Uterus (tissue), 2 donors: ENCODE data around the gene BAIAP2.

Source experiments
- POLR2A ChIP-seq, 2 donors: fragments of 450-650 bp; IDR thresholded peaks; one replicate each; pipeline ENCODE4 v1.6.1; 2016; ENCODE audit warnings: antibody characterized with exemption in 2 of 2, mild to moderate bottlenecking in 1 of 2, moderate library complexity in 1 of 2
- TF ChIP-seq, protein P1 (sequence below), 4 experiments: fragments of 200-600 bp in 2 of 4; fragments of 450-650 bp in 2 of 4; sonication (generic) in 2 of 4; IDR thresholded peaks; one replicate each; pipeline ENCODE4 v1.5.1; 2016 to 2019; ENCODE audit warnings: antibody characterized with exemption in 4 of 4, mild to moderate bottlenecking in 2 of 4, moderate library complexity in 1 of 4

DNA sequence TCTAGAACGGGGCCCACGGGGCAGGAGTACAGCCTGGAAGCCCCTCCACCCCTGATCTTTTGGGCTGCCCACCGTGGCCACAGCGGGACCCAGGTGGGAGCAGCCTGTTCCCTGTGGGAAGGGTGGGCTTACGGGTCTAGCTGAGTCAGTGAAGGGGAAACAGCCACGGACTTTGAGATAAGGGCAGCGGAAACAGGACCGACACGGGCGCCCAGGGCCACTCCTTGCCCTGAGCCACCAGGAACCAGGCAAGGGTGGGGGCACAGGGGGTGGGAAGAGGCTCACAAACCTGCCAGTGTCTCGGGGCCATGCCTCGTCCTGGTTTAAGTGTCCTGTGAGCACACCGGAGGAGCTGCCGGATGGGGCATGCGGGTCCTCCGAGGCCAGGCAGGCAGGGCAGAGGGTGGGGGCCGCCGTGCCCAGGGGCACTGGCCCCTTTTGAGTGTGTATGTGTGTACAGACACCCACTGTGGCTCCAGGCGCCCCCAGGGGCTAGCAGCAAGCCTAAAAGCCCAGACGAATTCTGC lies 82.8 kb downstream of the BAIAP2 start:
- TF ChIP-seq, protein P1, sequence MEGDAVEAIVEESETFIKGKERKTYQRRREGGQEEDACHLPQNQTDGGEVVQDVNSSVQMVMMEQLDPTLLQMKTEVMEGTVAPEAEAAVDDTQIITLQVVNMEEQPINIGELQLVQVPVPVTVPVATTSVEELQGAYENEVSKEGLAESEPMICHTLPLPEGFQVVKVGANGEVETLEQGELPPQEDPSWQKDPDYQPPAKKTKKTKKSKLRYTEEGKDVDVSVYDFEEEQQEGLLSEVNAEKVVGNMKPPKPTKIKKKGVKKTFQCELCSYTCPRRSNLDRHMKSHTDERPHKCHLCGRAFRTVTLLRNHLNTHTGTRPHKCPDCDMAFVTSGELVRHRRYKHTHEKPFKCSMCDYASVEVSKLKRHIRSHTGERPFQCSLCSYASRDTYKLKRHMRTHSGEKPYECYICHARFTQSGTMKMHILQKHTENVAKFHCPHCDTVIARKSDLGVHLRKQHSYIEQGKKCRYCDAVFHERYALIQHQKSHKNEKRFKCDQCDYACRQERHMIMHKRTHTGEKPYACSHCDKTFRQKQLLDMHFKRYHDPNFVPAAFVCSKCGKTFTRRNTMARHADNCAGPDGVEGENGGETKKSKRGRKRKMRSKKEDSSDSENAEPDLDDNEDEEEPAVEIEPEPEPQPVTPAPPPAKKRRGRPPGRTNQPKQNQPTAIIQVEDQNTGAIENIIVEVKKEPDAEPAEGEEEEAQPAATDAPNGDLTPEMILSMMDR (IDR thresholded peaks at IDR 0.05), result no peak
- no peak for TF ChIP-seq POLR2A (IDR thresholded peaks at IDR 0.05)
